Pancreas (tissue), 10 donors: ENCODE data around the gene MAP1B. TPM values are rescaled to one million over a fixed set of nuclear protein-coding genes. Genes with fewer than 3 reads are reported as not detected.

Source experiments
- ATAC-seq, 4 donors: fragments of 200-7000 bp; cut with Tn5 transposase; one replicate each; pipeline versions ENCODE4 v1.8.0 to v1.9.1; 2020; ENCODE audit warnings: mild to moderate bottlenecking in 4 of 4, moderate library complexity in 4 of 4
- DNase-seq, 6 donors: peaks; one replicate each; pipeline ENCODE4 v3.0.0-alpha.2; 2020
- FAIRE-seq: peaks from 2 replicates; lab custom pipeline; 2012; peaks lifted over from hg19 to GRCh38; lab: Jason Lieb, UNC
- H3K27ac ChIP-seq, 4 donors: fragments of 200-600 bp; sonication (generic); 1 replicate in 3 of 4; 2 replicates in 1 of 4; pipeline versions ENCODE4 v1.5.0 to v1.8.0; 2020
- H3K27me3 ChIP-seq, 4 donors: fragments of 200-600 bp; one replicate each; pipeline ENCODE4 v1.8.0; 2021
- H3K36me3 ChIP-seq, 3 donors: fragments of 200-600 bp; sonication (generic) in 1 of 3; one replicate each; pipeline versions ENCODE4 v1.5.0 to v1.8.0; 2020 to 2021
- H3K4me1 ChIP-seq, 3 donors: fragments of 200-600 bp; one replicate each; pipeline ENCODE4 v1.8.0; 2021
- H3K4me3 ChIP-seq, 4 donors: fragments of 200-600 bp; sonication (generic) in 2 of 4; one replicate each; pipeline versions ENCODE4 v1.5.0 to v1.8.0; 2020 to 2021
- H3K9me3 ChIP-seq, 4 donors: fragments of 200-600 bp; one replicate each; pipeline ENCODE4 v1.8.0; 2021
- CTCF ChIP-seq, 4 donors: fragments of 200-600 bp; sonication (generic) in 3 of 4; IDR thresholded peaks; one replicate each; pipeline versions ENCODE4 v1.5.0 to v1.8.0; 2021; ENCODE audit warnings: antibody characterized with exemption in 4 of 4
- WGBS, 2 donors: extraction: QIAGEN DNeasy Blood & Tissue Kit; methylation state at CpG; one replicate each; pipeline ENCODE4 v1.1.7; 2013; 5-methylcytosine and 5-hydroxymethylcytosine counted together
- intact Hi-C, 3 donors: fragments of 100-400 bp; cut with DNase I; formaldehyde crosslinking; loops; one replicate each; pipeline versions ENCODE4 v1.11.1 to v1.14.2; 2022
- polyA plus RNA-seq, 2 donors: library from polyadenylated mRNA; stranded (reverse); fragments of 200-250 nt; gene quantifications; one replicate each; pipeline ENCODE4 v1.2.3, GENCODE V29; 2013
- total RNA-seq, 6 donors: library from RNA; stranded (reverse); fragmentation: NEBNext Ultra II Directional in 4 of 6; extraction: Animal tissue kit (Norgen Biotek cat#: 25700) in 4 of 6; gene quantifications; one replicate each; pipeline versions ENCODE4 v1.2.1 to v1.2.4, GENCODE V29; 2021 to 2023
- donor health status: healthy with polysubstance abuse.
- donor health status: DM: no; HTN: no; CAD: no; lungs with moderate emphysema.
- donor health status: DM: no; HTN: no; CAD: no.
- donor health status: control.
- donor health status: control.
- donor health status: Bipolar disorder and iron deficiency.
- donor health status: DM: yes; HTN: yes; CAD: no.
- donor health status: DM: no; HTN: no; CAD: no.
- donor health status: DM: no; HTN: no; CAD: no.
- donor health status: DM: yes; HTN: yes; CAD: no.

MAP1B gene
- total and polyA plus RNA-seq, 8 donors, result 2.4 to 16.8 (median 5.4) TPM

GRCh38 chr5:72121052-72121779 is 13.9 kb downstream of the MAP1B start:
- no peak for TF ChIP-seq CTCF (IDR thresholded peaks at IDR 0.05)
- no peak overlapping the region for H3K4me3 ChIP-seq
- FAIRE-seq (no peak), ATAC-seq (no peak), DNase-seq (no peak)
- no peaks in the 10 kb centered on the region for H3K4me1 ChIP-seq
- H3K27me3 ChIP-seq, result no peaks in the 10 kb centered on the region
- no peak overlapping the region for H3K27ac ChIP-seq
- 43 to 44% methylated on average over 12 of the region's 12 CpGs for WGBS, 2 donors
- H3K9me3 ChIP-seq, result no peaks in the 10 kb centered on the region
- intact Hi-C loops, result no loop called here
- no peaks in the 10 kb centered on the region for H3K36me3 ChIP-seq

GRCh38 chr5:72121780-72122445 is 14.6 kb downstream of the MAP1B start:
- ATAC-seq, result no peak

GRCh38 chr5:72122602-72123001 is 15.3 kb downstream of the MAP1B start:
- no peak overlapping the region for H3K4me3 ChIP-seq
- ATAC-seq (no peak), FAIRE-seq (no peak), DNase-seq (no peak)
- intact Hi-C loops, result no loop called here
- no peaks in the 10 kb centered on the region for H3K9me3 ChIP-seq
- H3K27me3 ChIP-seq, result no peaks in the 10 kb centered on the region
- no peak overlapping the region for H3K27ac ChIP-seq
- no peaks in the 10 kb centered on the region for H3K36me3 ChIP-seq
- TF ChIP-seq CTCF (IDR thresholded peaks at IDR 0.05), result no peak
- 54 to 64% methylated on average over 3 of the region's 3 CpGs for WGBS, 2 donors
- no peaks in the 10 kb centered on the region for H3K4me1 ChIP-seq

More at GRCh38 chr5:72121780-72122445, 14.6 kb downstream of the MAP1B start:
- H3K9me3 ChIP-seq, result no peaks in the 10 kb centered on the region
- no peaks in the 10 kb centered on the region for H3K27me3 ChIP-seq
- intact Hi-C loops, result no loop called here
- DNase-seq (no peak), FAIRE-seq (no peak)
- no peak overlapping the region for H3K4me3 ChIP-seq
- H3K27ac ChIP-seq, result no peak overlapping the region
- H3K36me3 ChIP-seq, result no peaks in the 10 kb centered on the region
- no peaks in the 10 kb centered on the region for H3K4me1 ChIP-seq
- 56 to 61% methylated on average over 12 of the region's 12 CpGs for WGBS, 2 donors
- no peak for TF ChIP-seq CTCF (IDR thresholded peaks at IDR 0.05)

GRCh38 chr5:72123764-72124376 is 16.6 kb downstream of the MAP1B start:
- no peak for ATAC-seq
- intact Hi-C loops, result no loop called here
- no peak for FAIRE-seq

More at GRCh38 chr5:72123764-72124376, 16.6 kb downstream of the MAP1B start:
- H3K9me3 ChIP-seq, result no peaks in the 10 kb centered on the region
- no peak for DNase-seq
- no peak overlapping the region for H3K27ac ChIP-seq
- TF ChIP-seq CTCF (IDR thresholded peaks at IDR 0.05), result no peak
- H3K4me3 ChIP-seq, result no peak overlapping the region
- H3K27me3 ChIP-seq, result no peaks in the 10 kb centered on the region
- 75 to 81% methylated on average over 9 of the region's 9 CpGs for WGBS, 2 donors
- no peaks in the 10 kb centered on the region for H3K4me1 ChIP-seq
- no peaks in the 10 kb centered on the region for H3K36me3 ChIP-seq
